IMR-90 (cell line): ENCODE measurements around the gene AKT3. TPM values are rescaled to one million over a fixed set of nuclear protein-coding genes. Genes with fewer than 3 reads are reported as not detected.

Experiments used
- ATAC-seq: fragments of 200-7000 bp; cut with Tn5 transposase; 2 replicates; pipeline ENCODE4 v1.9.1; 2020; ENCODE audit warnings: low read depth, mild to moderate bottlenecking, moderate library complexity
- BruUV-seq: library from RNA; stranded (reverse); fragments of 400-500 nt; replicated peaks from 2 replicates; lab custom pipeline; 2021; lab: Mats Ljungman, UMichigan
- CTCF ChIA-PET: fragments of 300-600 bp; formaldehyde crosslinking; extraction: SDS; loops from one replicate; lab custom pipeline; 2021; ENCODE audit warnings: antibody characterized with exemption; lab: Yijun Ruan, JAX
- POLR2A ChIA-PET: fragments of 300-600 bp; sonication (Branson Sonifier 250); formaldehyde crosslinking; loops from one replicate; lab custom pipeline; 2022; ENCODE audit warnings: antibody characterized with exemption; ENCODE audit not compliant: unreplicated experiment; lab: Charles Lee
- DNase-seq: peaks from one replicate; pipeline ENCODE4 v3.0.0; 2013
- H2AFZ ChIP-seq: replicated peaks from 2 replicates; pipeline ENCODE3; 2013; ENCODE audit warnings: low read length, mild to moderate bottlenecking; ENCODE audit not compliant: poor library complexity
- H2AK5ac ChIP-seq: 2 replicates; pipeline ENCODE4 v1.6.1; 2013; ENCODE audit warnings: low read depth, low read length, inconsistent platforms
- H2AK9ac ChIP-seq: replicated peaks from 2 replicates; pipeline ENCODE3; 2013; ENCODE audit warnings: mild to moderate bottlenecking, low read depth, low read length, moderate library complexity; ENCODE audit not compliant: poor library complexity
- H2BK120ac ChIP-seq: 2 replicates; pipeline ENCODE4 v1.6.1; 2013; ENCODE audit warnings: low read depth, low read length, inconsistent platforms
- H2BK15ac ChIP-seq: 3 replicates; pipeline ENCODE4 v1.6.1; 2013; ENCODE audit warnings: low read depth, low read length, inconsistent platforms
- H2BK20ac ChIP-seq: 2 replicates; pipeline ENCODE4 v1.6.1; 2013; ENCODE audit warnings: low read depth, mild to moderate bottlenecking, inconsistent platforms, low read length, moderate library complexity
- H2BK5ac ChIP-seq: 2 replicates; pipeline ENCODE4 v1.6.1; 2013; ENCODE audit warnings: mild to moderate bottlenecking, low read depth, low read length, inconsistent platforms; ENCODE audit not compliant: poor library complexity, severe bottlenecking
- H3K14ac ChIP-seq: replicated peaks from 2 replicates; pipeline ENCODE4 v1.6.1; 2013; ENCODE audit warnings: low read depth, low read length, inconsistent platforms
- H3K18ac ChIP-seq: 2 replicates; pipeline ENCODE4 v1.6.1; 2013; ENCODE audit warnings: low read depth, low read length, control low read depth
- H3K23ac ChIP-seq: 2 replicates; pipeline ENCODE4 v1.6.1; 2013; ENCODE audit warnings: low read depth, low read length, inconsistent platforms
- H3K27ac ChIP-seq: 2 replicates; pipeline ENCODE4 v1.5.1; 2013; ENCODE audit warnings: mild to moderate bottlenecking, control low read depth, low read length; ENCODE audit not compliant: insufficient read depth
- H3K27me3 ChIP-seq: 2 replicates; pipeline ENCODE4 v1.6.1; 2013; ENCODE audit warnings: low read length; ENCODE audit not compliant: control insufficient read depth, insufficient read depth
- H3K36me3 ChIP-seq: 2 replicates; pipeline ENCODE4 v1.6.1; 2013; ENCODE audit warnings: low read length, mixed read lengths; ENCODE audit not compliant: control insufficient read depth, insufficient read depth
- H3K4ac ChIP-seq: 2 replicates; pipeline ENCODE4 v1.6.1; 2013; ENCODE audit warnings: low read depth, low read length, inconsistent platforms
- H3K4me1 ChIP-seq: 2 replicates; pipeline ENCODE4 v1.6.1; 2013; ENCODE audit warnings: low read length, mixed read lengths; ENCODE audit not compliant: control insufficient read depth, insufficient read depth
- H3K4me2 ChIP-seq: 2 replicates; pipeline ENCODE4 v1.6.1; 2013; ENCODE audit warnings: low read depth, mild to moderate bottlenecking, control low read depth, low read length, moderate library complexity
- H3K4me3 ChIP-seq: 2 replicates; pipeline ENCODE4 v1.5.1; 2013; ENCODE audit warnings: low read depth, mild to moderate bottlenecking, control low read depth, low read length, moderate library complexity; ENCODE audit not compliant: insufficient read depth
- H3K56ac ChIP-seq: 2 replicates; pipeline ENCODE4 v1.6.1; 2013; ENCODE audit warnings: low read length, inconsistent platforms; ENCODE audit not compliant: insufficient read depth; ENCODE audit errors: extremely low read depth
- H3K79me1 ChIP-seq, 2 experiments: 2 replicates each; pipeline ENCODE4 v1.6.1; 2013; ENCODE audit warnings: low read length in 2 of 2, inconsistent platforms in 1 of 2, low read depth in 1 of 2
- H3K9ac ChIP-seq: 2 replicates; pipeline ENCODE4 v1.6.1; 2013; ENCODE audit warnings: low read depth, low read length, control low read depth
- H3K9me1 ChIP-seq: 2 replicates; pipeline ENCODE4 v1.6.1; 2013; ENCODE audit warnings: low read length, inconsistent platforms; ENCODE audit not compliant: insufficient read depth
- H3K9me3 ChIP-seq: 2 replicates; pipeline ENCODE4 v1.6.1; 2013; ENCODE audit warnings: low read length; ENCODE audit not compliant: control insufficient read depth, insufficient read depth
- H4K20me1 ChIP-seq: 2 replicates; pipeline ENCODE4 v1.6.1; 2013; ENCODE audit warnings: low read length, inconsistent platforms; ENCODE audit not compliant: insufficient read depth
- H4K5ac ChIP-seq: 2 replicates; pipeline ENCODE4 v1.6.1; 2013; ENCODE audit warnings: mild to moderate bottlenecking, low read depth, low read length, control low read depth
- H4K8ac ChIP-seq, 2 experiments: 2 replicates each; pipeline ENCODE4 v1.6.1; 2013; ENCODE audit warnings: low read depth in 2 of 2, low read length in 2 of 2, control low read depth in 1 of 2, inconsistent platforms in 1 of 2
- H4K91ac ChIP-seq: 2 replicates; pipeline ENCODE4 v1.6.1; 2013; ENCODE audit warnings: low read depth, low read length, inconsistent platforms; ENCODE audit not compliant: insufficient read depth
- BHLHE40 ChIP-seq: fragments of 150-350 bp; IDR thresholded peaks from 2 replicates; pipeline ENCODE4 v1.6.1; 2016; ENCODE audit warnings: mild to moderate bottlenecking, low read depth, low read length
- CHD1 ChIP-seq: IDR thresholded peaks from 2 replicates; pipeline ENCODE4 v1.6.1; 2012; ENCODE audit warnings: low read depth, low read length, improper control_type of control experiment
- FOS ChIP-seq: fragments of 150-350 bp; IDR thresholded peaks from 2 replicates; pipeline ENCODE4 v1.6.1; 2016; ENCODE audit warnings: low read depth, low read length
- MAFK ChIP-seq: IDR thresholded peaks from 2 replicates; pipeline ENCODE4 v1.6.1; 2012; ENCODE audit warnings: low read depth, low read length, improper control_type of control experiment
- MAZ ChIP-seq: IDR thresholded peaks from 2 replicates; pipeline ENCODE4 v1.6.1; 2012; ENCODE audit warnings: low read depth, mild to moderate bottlenecking, low read length, improper control_type of control experiment, moderate library complexity, borderline replicate concordance
- MXI1 ChIP-seq: IDR thresholded peaks from 2 replicates; pipeline ENCODE4 v1.6.1; 2012; ENCODE audit warnings: low read depth, mild to moderate bottlenecking, low read length, moderate library complexity, borderline replicate concordance
- POLR2A ChIP-seq: IDR thresholded peaks from 2 replicates; pipeline ENCODE4 v1.6.1; 2012; ENCODE audit warnings: mild to moderate bottlenecking, low read depth, low read length
- RAD21 ChIP-seq: IDR thresholded peaks from 2 replicates; pipeline ENCODE4 v1.6.1; 2012; ENCODE audit warnings: low read length, improper control_type of control experiment
- RCOR1 ChIP-seq: IDR thresholded peaks from 2 replicates; pipeline ENCODE4 v1.6.1; 2012; ENCODE audit warnings: mild to moderate bottlenecking, low read length, improper control_type of control experiment; ENCODE audit not compliant: insufficient replicate concordance
- RFX5 ChIP-seq: IDR thresholded peaks from 2 replicates; pipeline ENCODE4 v1.8.0; 2012; ENCODE audit warnings: low read depth, mild to moderate bottlenecking, low read length, moderate library complexity
- SMC3 ChIP-seq: fragments of 150-350 bp; IDR thresholded peaks from 2 replicates; pipeline ENCODE4 v1.6.1; 2016; ENCODE audit warnings: low read depth, mild to moderate bottlenecking, antibody characterized with exemption, low read length, moderate library complexity
- WGBS, 2 experiments: methylation state at CpG; one replicate each; pipeline versions ENCODE4 v1.1.5 to v1.1.7; 2013; ENCODE audit warnings: missing lambda C conversion rate in 2 of 2; ENCODE audit not compliant: insufficient read length in 1 of 2; ENCODE audit errors: extremely low coverage in 2 of 2; 5-methylcytosine and 5-hydroxymethylcytosine counted together
- dilution Hi-C: fragments of 300-500 bp; cut with HindIII; formaldehyde crosslinking; loops from one replicate; pipeline ENCODE4 v1.14.3; 2018; ENCODE audit warnings: low sequenced_read_pairs; ENCODE audit not compliant: unreplicated experiment
- in situ Hi-C: fragments of 300-500 bp; cut with MboI; formaldehyde crosslinking; loops from 3 replicates; pipeline ENCODE4 v1.14.3; 2019; ENCODE audit warnings: low sequenced_read_pairs, inconsistent platforms, mixed read lengths
- intact Hi-C: fragments of 100-400 bp; cut with micrococcal nuclease; formaldehyde crosslinking; loops from 2 replicates; pipeline ENCODE4 v1.10.0; 2022
- polyA plus RNA-seq, 3 experiments: library from polyadenylated mRNA; depleted of rRNA; stranded (reverse); fragments of >200 nt; gene quantifications; 2 replicates each; pipeline ENCODE4 v1.2.3, GENCODE V29; 2012; ENCODE audit warnings: low replicate concordance in 1 of 3
- total RNA-seq: library from RNA; depleted of rRNA; stranded (reverse); fragments of >200 nt; gene quantifications from 2 replicates; pipeline ENCODE4 v1.2.3, GENCODE V29; 2012
- TF ChIP-seq, protein P1 (sequence below): fragments of 150-350 bp; IDR thresholded peaks from 2 replicates; pipeline ENCODE4 v1.6.1; 2016; ENCODE audit warnings: low read depth, mild to moderate bottlenecking, low read length, moderate library complexity, borderline replicate concordance
- TF ChIP-seq, protein P2 (sequence below): conservative IDR thresholded peaks from 2 replicates; pipeline ENCODE4 v1.5.1; 2012; ENCODE audit warnings: mild to moderate bottlenecking, low read depth, low read length, improper control_type of control experiment
- TF ChIP-seq, protein P3 (sequence below): fragments of 150-350 bp; IDR thresholded peaks from 2 replicates; pipeline ENCODE4 v1.6.1; 2017; ENCODE audit warnings: mild to moderate bottlenecking, antibody characterized with exemption, low read length, low read depth

Gene AKT3
- total and polyA plus RNA-seq, 2 of the 4 experiments (the other 2 are of a cell fraction), result 15.2 to 19.4 TPM

DNA sequence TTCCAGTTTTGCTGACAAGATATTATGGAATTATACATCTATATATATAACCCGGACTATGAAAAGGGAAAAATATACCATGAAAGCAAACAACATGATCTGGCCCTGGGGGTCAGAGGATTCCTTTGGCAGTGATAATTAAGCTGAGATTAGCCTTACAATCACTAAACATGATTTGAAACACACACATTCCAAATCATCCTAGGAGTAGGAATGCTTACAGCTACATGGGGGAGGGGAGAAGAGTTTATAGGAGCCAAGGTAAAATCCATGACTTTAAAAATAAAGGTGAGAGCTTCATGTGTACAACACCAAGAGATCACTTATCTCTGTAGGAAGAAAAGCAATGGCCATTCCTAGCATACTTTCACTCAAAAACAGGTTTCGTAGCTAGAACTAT, 57.6 kb downstream of the AKT3 start:
- no peak overlapping the region for H3K9ac ChIP-seq
- ChIA-PET POLR2A (no interaction called here), CTCF (interaction anchor here (0.5 to 0.6 kb wide), 2 partner anchors 38 to 64 kb away, joined by 3 to 4 read pairs; no protein-coding TSS in a partner anchor)
- intact Hi-C loops (no loop called here), in situ Hi-C loops (no loop called here), dilution Hi-C loops (no loop called here)
- H3K27me3 ChIP-seq, result no peaks in the 10 kb centered on the region
- no peak overlapping the region for H2BK15ac ChIP-seq
- H4K5ac ChIP-seq, result no peak overlapping the region
- H3K79me1 ChIP-seq, result peaks cover 39 to 74% of the 10 kb centered on the region in 2 experiments
- no peak for TF ChIP-seq POLR2A
- TF ChIP-seq, protein P1, sequence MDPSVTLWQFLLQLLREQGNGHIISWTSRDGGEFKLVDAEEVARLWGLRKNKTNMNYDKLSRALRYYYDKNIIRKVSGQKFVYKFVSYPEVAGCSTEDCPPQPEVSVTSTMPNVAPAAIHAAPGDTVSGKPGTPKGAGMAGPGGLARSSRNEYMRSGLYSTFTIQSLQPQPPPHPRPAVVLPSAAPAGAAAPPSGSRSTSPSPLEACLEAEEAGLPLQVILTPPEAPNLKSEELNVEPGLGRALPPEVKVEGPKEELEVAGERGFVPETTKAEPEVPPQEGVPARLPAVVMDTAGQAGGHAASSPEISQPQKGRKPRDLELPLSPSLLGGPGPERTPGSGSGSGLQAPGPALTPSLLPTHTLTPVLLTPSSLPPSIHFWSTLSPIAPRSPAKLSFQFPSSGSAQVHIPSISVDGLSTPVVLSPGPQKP, result no peak
- TF ChIP-seq, protein P2, sequence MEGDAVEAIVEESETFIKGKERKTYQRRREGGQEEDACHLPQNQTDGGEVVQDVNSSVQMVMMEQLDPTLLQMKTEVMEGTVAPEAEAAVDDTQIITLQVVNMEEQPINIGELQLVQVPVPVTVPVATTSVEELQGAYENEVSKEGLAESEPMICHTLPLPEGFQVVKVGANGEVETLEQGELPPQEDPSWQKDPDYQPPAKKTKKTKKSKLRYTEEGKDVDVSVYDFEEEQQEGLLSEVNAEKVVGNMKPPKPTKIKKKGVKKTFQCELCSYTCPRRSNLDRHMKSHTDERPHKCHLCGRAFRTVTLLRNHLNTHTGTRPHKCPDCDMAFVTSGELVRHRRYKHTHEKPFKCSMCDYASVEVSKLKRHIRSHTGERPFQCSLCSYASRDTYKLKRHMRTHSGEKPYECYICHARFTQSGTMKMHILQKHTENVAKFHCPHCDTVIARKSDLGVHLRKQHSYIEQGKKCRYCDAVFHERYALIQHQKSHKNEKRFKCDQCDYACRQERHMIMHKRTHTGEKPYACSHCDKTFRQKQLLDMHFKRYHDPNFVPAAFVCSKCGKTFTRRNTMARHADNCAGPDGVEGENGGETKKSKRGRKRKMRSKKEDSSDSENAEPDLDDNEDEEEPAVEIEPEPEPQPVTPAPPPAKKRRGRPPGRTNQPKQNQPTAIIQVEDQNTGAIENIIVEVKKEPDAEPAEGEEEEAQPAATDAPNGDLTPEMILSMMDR, result no peak
- TF ChIP-seq MAZ, result no peak
- no peak for TF ChIP-seq RCOR1
- no peak for TF ChIP-seq RAD21
- no peak for TF ChIP-seq RFX5
- TF ChIP-seq FOS, result no peak
- no peak for TF ChIP-seq SMC3
- no peak for TF ChIP-seq MAFK
- no peak for TF ChIP-seq MXI1
- TF ChIP-seq CHD1, result no peak
- TF ChIP-seq BHLHE40, result no peak
- TF ChIP-seq, protein P3, sequence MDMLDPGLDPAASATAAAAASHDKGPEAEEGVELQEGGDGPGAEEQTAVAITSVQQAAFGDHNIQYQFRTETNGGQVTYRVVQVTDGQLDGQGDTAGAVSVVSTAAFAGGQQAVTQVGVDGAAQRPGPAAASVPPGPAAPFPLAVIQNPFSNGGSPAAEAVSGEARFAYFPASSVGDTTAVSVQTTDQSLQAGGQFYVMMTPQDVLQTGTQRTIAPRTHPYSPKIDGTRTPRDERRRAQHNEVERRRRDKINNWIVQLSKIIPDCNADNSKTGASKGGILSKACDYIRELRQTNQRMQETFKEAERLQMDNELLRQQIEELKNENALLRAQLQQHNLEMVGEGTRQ, result no peak
- no peaks in the 10 kb centered on the region for H3K9me3 ChIP-seq
- no peak overlapping the region for H2BK120ac ChIP-seq
- WGBS, 2 experiments, result no CpG with 5 or more reads among the region's 2 CpGs
- H3K56ac ChIP-seq, result no peak overlapping the region
- no peak overlapping the region for H2BK20ac ChIP-seq
- no peak overlapping the region for H3K18ac ChIP-seq
- no TSS peak for BruUV-seq
- no peak overlapping the region for H3K27ac ChIP-seq
- no peak overlapping the region for H2AK9ac ChIP-seq
- no peak overlapping the region for H4K8ac ChIP-seq
- no peak overlapping the region for H2AK5ac ChIP-seq
- peaks cover 8% of the 10 kb centered on the region; the same call in 1 of the 2 replicates for H4K20me1 ChIP-seq
- H3K14ac ChIP-seq, result no peak overlapping the region
- no peak overlapping the region for H2BK5ac ChIP-seq
- H3K4me2 ChIP-seq, result no peak overlapping the region
- H4K91ac ChIP-seq, result no peak overlapping the region
- no peak overlapping the region for H3K4ac ChIP-seq
- peaks cover 3% of the 10 kb centered on the region; the same call in 1 of the 2 replicates for H3K4me1 ChIP-seq
- no peak overlapping the region for H3K4me3 ChIP-seq
- no peak for DNase-seq
- H3K36me3 ChIP-seq, result peaks cover 2% of the 10 kb centered on the region; the same call in 1 of the 2 replicates
- H3K9me1 ChIP-seq, result peaks cover 3% of the 10 kb centered on the region; the same call in 1 of the 2 replicates
- ATAC-seq, result no peak
- H3K23ac ChIP-seq, result no peak overlapping the region
- H2AFZ ChIP-seq, result no peak overlapping the region
